HEK293 (cell line): ENCODE results near the gene DXO.

Source experiments
- CTCF ChIA-PET: fragments of 350-600 bp; formaldehyde crosslinking; extraction: SDS; loops from one replicate; lab custom pipeline; 2021; ENCODE audit warnings: antibody characterized with exemption; lab: Yijun Ruan, JAX
- POLR2A ChIA-PET: fragments of 300-600 bp; formaldehyde crosslinking; extraction: SDS; loops from one replicate; lab custom pipeline; 2020; ENCODE audit warnings: antibody characterized with exemption, inconsistent platforms; lab: Yijun Ruan, JAX
- H3K27ac ChIP-seq: fragments of 200-500 bp; sonication (Bioruptor generic); 2 replicates; pipeline ENCODE4 v1.5.1; 2014; ENCODE audit warnings: low read depth, low read length, control low read depth, inconsistent platforms; ENCODE audit errors: extremely low read depth
- H3K36me3 ChIP-seq, 2 experiments: fragments of 200-500 bp in 1 of 2; sonication (Bioruptor generic) in 1 of 2; 1 replicate in 1 of 2; 2 replicates in 1 of 2; pipeline ENCODE4 v1.5.1; 2014 to 2017; ENCODE audit warnings: inconsistent platforms in 2 of 2, low read length in 2 of 2; ENCODE audit not compliant: control insufficient read depth in 2 of 2, insufficient read depth in 1 of 2
- H3K4me1 ChIP-seq: fragments of 200-500 bp; sonication (Bioruptor generic); 2 replicates; pipeline ENCODE4 v1.5.1; 2014; ENCODE audit warnings: mild to moderate bottlenecking, low read length, inconsistent platforms; ENCODE audit not compliant: control insufficient read depth, insufficient read depth
- H3K4me3 ChIP-seq: 2 replicates; pipeline ENCODE4 v1.5.1; 2011; ENCODE audit warnings: low read depth, mild to moderate bottlenecking, control low read depth, low read length, moderate library complexity
- H3K9me3 ChIP-seq: fragments of 200-500 bp; sonication (Bioruptor generic); 2 replicates; pipeline ENCODE4 v1.5.1; 2014; ENCODE audit warnings: low read depth, low read length, inconsistent platforms; ENCODE audit not compliant: control insufficient read depth, insufficient read depth
- AEBP2 ChIP-seq: fragments of 450-650 bp; formaldehyde crosslinking; IDR thresholded peaks from 2 replicates; pipeline ENCODE4 v1.5.1; 2016; ENCODE audit warnings: missing biosample characterization, missing genetic modification characterization, borderline replicate concordance
- BCL6B ChIP-seq: fragments of 450-650 bp; formaldehyde crosslinking; IDR thresholded peaks from 2 replicates; pipeline ENCODE4 v1.5.1; 2017; ENCODE audit warnings: missing biosample characterization, missing genetic modification characterization
- GLIS1 ChIP-seq: fragments of 450-650 bp; formaldehyde crosslinking; IDR thresholded peaks from 2 replicates; pipeline ENCODE4 v1.5.1; 2016; ENCODE audit warnings: missing biosample characterization, missing genetic modification characterization
- HOXA7 ChIP-seq: sonication (generic); formaldehyde crosslinking; IDR thresholded peaks from 2 replicates; pipeline ENCODE4 v1.8.1; 2022; ENCODE audit warnings: missing genetic modification reagents, borderline replicate concordance
- MYNN ChIP-seq: fragments of 450-650 bp; formaldehyde crosslinking; IDR thresholded peaks from 2 replicates; pipeline ENCODE4 v1.5.1; 2016; ENCODE audit warnings: missing biosample characterization, missing genetic modification characterization, borderline replicate concordance
- REST ChIP-seq: fragments of 450-650 bp; formaldehyde crosslinking; IDR thresholded peaks from 2 replicates; pipeline ENCODE4 v1.5.1; 2016; ENCODE audit warnings: missing biosample characterization, missing genetic modification characterization
- SCRT1 ChIP-seq: fragments of 450-650 bp; formaldehyde crosslinking; IDR thresholded peaks from 2 replicates; pipeline ENCODE4 v1.5.1; 2016; ENCODE audit warnings: missing biosample characterization, missing genetic modification characterization, borderline replicate concordance
- ZBTB1 ChIP-seq: fragments of 450-650 bp; formaldehyde crosslinking; IDR thresholded peaks from 2 replicates; pipeline ENCODE4 v1.5.1; 2016; ENCODE audit warnings: missing biosample characterization, missing genetic modification characterization
- ZEB2 ChIP-seq: fragments of 450-650 bp; formaldehyde crosslinking; IDR thresholded peaks from 2 replicates; pipeline ENCODE4 v1.5.1; 2016; ENCODE audit warnings: missing biosample characterization, missing genetic modification characterization
- ZNF155 ChIP-seq: fragments of 450-650 bp; formaldehyde crosslinking; IDR thresholded peaks from 2 replicates; pipeline ENCODE4 v1.5.1; 2016; ENCODE audit warnings: missing biosample characterization, missing genetic modification characterization
- ZNF157 ChIP-seq: fragments of 450-650 bp; formaldehyde crosslinking; IDR thresholded peaks from 2 replicates; pipeline ENCODE4 v1.5.1; 2016; ENCODE audit warnings: missing biosample characterization, missing genetic modification characterization
- ZNF19 ChIP-seq: fragments of 450-650 bp; formaldehyde crosslinking; IDR thresholded peaks from 2 replicates; pipeline ENCODE4; 2016; ENCODE audit warnings: missing biosample characterization, missing genetic modification characterization, low read depth
- ZNF416 ChIP-seq: fragments of 450-650 bp; formaldehyde crosslinking; IDR thresholded peaks from 2 replicates; pipeline ENCODE4 v1.5.1; 2016; ENCODE audit warnings: missing biosample characterization, missing genetic modification characterization
- ZNF433 ChIP-seq: fragments of 450-650 bp; formaldehyde crosslinking; IDR thresholded peaks from 2 replicates; pipeline ENCODE4 v1.5.1; 2016; ENCODE audit warnings: missing biosample characterization, missing genetic modification characterization, low read depth
- ZNF48 ChIP-seq: fragments of 450-650 bp; formaldehyde crosslinking; IDR thresholded peaks from 2 replicates; pipeline ENCODE4 v1.5.1; 2016; ENCODE audit warnings: missing biosample characterization, missing genetic modification characterization
- ZNF518A ChIP-seq: fragments of 450-650 bp; formaldehyde crosslinking; conservative IDR thresholded peaks from 2 replicates; pipeline ENCODE4 v1.5.1; 2016; ENCODE audit warnings: low read depth, missing biosample characterization, missing genetic modification characterization
- ZNF621 ChIP-seq: fragments of 450-650 bp; formaldehyde crosslinking; IDR thresholded peaks from 2 replicates; pipeline ENCODE4 v1.5.1; 2017; ENCODE audit warnings: missing biosample characterization, missing genetic modification characterization
- ZNF624 ChIP-seq: fragments of 450-650 bp; formaldehyde crosslinking; IDR thresholded peaks from 2 replicates; pipeline ENCODE4 v1.5.1; 2017; ENCODE audit warnings: missing biosample characterization, missing genetic modification characterization
- ZNF707 ChIP-seq: fragments of 450-650 bp; formaldehyde crosslinking; IDR thresholded peaks from 2 replicates; pipeline ENCODE4 v1.5.1; 2016; ENCODE audit warnings: missing biosample characterization, missing genetic modification characterization
- ZNF768 ChIP-seq: fragments of 450-650 bp; formaldehyde crosslinking; IDR thresholded peaks from 2 replicates; pipeline ENCODE4 v1.5.1; 2018; ENCODE audit warnings: missing biosample characterization, mild to moderate bottlenecking, missing genetic modification characterization
- ZNF776 ChIP-seq: fragments of 450-650 bp; formaldehyde crosslinking; IDR thresholded peaks from 2 replicates; pipeline ENCODE4 v1.5.0; 2017; ENCODE audit warnings: missing biosample characterization, missing genetic modification characterization, borderline replicate concordance
- ZNF777 ChIP-seq: fragments of 450-650 bp; formaldehyde crosslinking; IDR thresholded peaks from 2 replicates; pipeline ENCODE4 v1.5.1; 2017; ENCODE audit warnings: missing biosample characterization, missing genetic modification characterization, borderline replicate concordance
- ZNF792 ChIP-seq: fragments of 450-650 bp; formaldehyde crosslinking; IDR thresholded peaks from 2 replicates; pipeline ENCODE4 v1.5.1; 2016; ENCODE audit warnings: missing biosample characterization, missing genetic modification characterization
- ZSCAN23 ChIP-seq: fragments of 450-650 bp; formaldehyde crosslinking; IDR thresholded peaks from 2 replicates; pipeline ENCODE4 v1.5.1; 2016; ENCODE audit warnings: missing biosample characterization, missing genetic modification characterization
- TF ChIP-seq, protein P1 (sequence below): fragments of 450-650 bp; formaldehyde crosslinking; IDR thresholded peaks from 2 replicates; pipeline ENCODE4 v1.5.1; 2017; ENCODE audit warnings: missing biosample characterization, missing genetic modification characterization

DXO gene

GRCh38 chr6:31971993-31972708 is at the start of gene DXO:
Gene DXO (minus strand): TSS chr6:31972138. CDS start chr6:31971675, 463 bp downstream.
- Histone ChIP-seq H3K27ac (peak within 1 kb of the TSS; percentile 74), H3K9me3 (no peaks in the 10 kb centered on the region), H3K4me3 (peak within 1 kb of the TSS; percentile 83), H3K4me1 (peaks cover 5% of the 10 kb centered on the region), H3K36me3 (peaks cover 3 to 43% of the 10 kb centered on the region in 2 experiments; a peak in 2 of 3 replicates)
- POLR2A ChIA-PET, result interaction anchor here (0.6 to 4.6 kb wide), 27 partner anchors 8 to 1000 kb away, joined by 3 to 64 read pairs (median 5); partner anchors contain the start of genes C6orf47, CSNK2B, EHMT2 and GPANK1
- CTCF ChIA-PET, result interaction anchor here (0.6 to 2.1 kb wide), 8 partner anchors 11 to 1786 kb away, joined by 3 to 10 read pairs (median 3); partner anchors contain the start of genes NELFE and SKIC2
- TF ChIP-seq ZNF48 (tag by site-specific recombination) (no peak), ZNF157 (no peak), ZEB2 (tag by site-specific recombination) (peak; percentile 98), ZNF707 (tag by site-specific recombination) (no peak), ZNF433 (no peak), ZNF19 (tag by site-specific recombination) (no peak), ZNF416 (no peak), ZSCAN23 (tag by site-specific recombination) (no peak), ZNF624 (tag by site-specific recombination) (no peak), MYNN (peak; percentile 35; the same call in 1 of the 2 replicates), HOXA7 (CRISPR knock-in tag) (no peak), BCL6B (tag by site-specific recombination) (no peak), GLIS1 (tag by site-specific recombination) (peak; percentile 82), ZNF518A (tag by site-specific recombination) (peak; percentile 73), ZNF776 (tag by site-specific recombination) (no peak), SCRT1 (tag by site-specific recombination) (no peak), ZNF777 (tag by site-specific recombination) (peak; percentile 73; the same call in 1 of the 2 replicates), ZNF621 (tag by site-specific recombination) (no peak), ZBTB1 (tag by site-specific recombination) (no peak; the same call in 1 of the 2 replicates), REST (tag by site-specific recombination) (no peak), ZNF768 (tag by site-specific recombination) (no peak), ZNF792 (tag by site-specific recombination) (no peak), AEBP2 (tag by site-specific recombination) (no peak), ZNF155 (tag by site-specific recombination) (no peak)
- TF ChIP-seq, protein P1, sequence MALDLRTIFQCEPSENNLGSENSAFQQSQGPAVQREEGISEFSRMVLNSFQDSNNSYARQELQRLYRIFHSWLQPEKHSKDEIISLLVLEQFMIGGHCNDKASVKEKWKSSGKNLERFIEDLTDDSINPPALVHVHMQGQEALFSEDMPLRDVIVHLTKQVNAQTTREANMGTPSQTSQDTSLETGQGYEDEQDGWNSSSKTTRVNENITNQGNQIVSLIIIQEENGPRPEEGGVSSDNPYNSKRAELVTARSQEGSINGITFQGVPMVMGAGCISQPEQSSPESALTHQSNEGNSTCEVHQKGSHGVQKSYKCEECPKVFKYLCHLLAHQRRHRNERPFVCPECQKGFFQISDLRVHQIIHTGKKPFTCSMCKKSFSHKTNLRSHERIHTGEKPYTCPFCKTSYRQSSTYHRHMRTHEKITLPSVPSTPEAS, result no peak; the same call in 1 of the 2 replicates
